ENCODE results near the gene CCDC197. TPM values are rescaled to one million over a fixed set of nuclear protein-coding genes. Genes with fewer than 3 reads are reported as not detected.

CCDC197 gene
- total RNA-seq, 3 donors from 2014 or later: not detected

DNA sequence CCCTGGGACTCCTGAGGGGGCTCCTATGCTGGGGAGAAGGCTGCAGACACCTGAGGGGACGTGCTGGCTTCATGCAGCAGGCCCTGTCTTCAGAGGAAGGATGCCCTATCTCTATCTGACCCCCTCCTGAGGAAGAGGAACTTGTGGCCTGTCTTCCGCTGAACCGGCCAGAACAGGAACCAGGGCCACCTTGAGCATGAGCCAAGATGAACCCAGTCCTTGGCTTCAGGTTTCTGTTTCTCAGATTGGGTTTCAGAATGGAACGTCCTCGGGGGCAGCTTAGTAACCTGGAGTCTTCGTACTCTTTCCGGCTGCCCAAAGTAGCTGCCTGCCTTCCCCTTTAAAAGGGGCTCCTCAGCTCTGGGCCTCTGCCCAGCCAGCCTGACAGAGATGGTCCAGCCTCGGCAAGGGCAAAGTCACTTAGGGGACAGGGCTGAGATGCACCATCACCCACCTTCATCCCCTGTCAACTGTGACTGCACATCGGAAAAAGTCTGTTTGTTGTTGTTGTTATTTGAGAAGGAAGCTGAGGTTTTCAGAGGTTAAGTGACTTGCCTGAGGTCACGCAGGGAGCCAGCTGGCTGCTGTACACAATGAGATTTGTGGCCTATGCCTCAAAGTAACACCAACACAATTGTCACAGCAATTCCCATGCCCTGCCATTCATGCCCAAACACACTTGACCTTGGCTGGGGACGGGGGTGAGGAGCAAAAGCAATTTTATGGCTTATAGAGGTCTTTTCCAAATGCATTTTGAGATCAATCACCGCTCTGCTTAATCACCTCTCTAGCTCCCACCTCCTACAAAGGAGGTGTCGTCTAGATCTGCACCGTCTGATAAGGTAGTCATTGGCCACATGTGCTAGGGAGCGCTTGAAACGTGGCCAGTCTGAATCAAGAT is 34.1 kb upstream of the CCDC197 start:
- TF ChIP-seq POLR2A (IDR thresholded peaks at IDR 0.05) (no peak), POLR2AphosphoS5 (IDR thresholded peaks at IDR 0.05) (no peak)
- Histone ChIP-seq H3K4me3 (no peak overlapping the region), H3K27me3 (no peaks in the 10 kb centered on the region), H3K4me1 (no peaks in the 10 kb centered on the region), H3K9me3 (no peaks in the 10 kb centered on the region), H3K36me3 (no peaks in the 10 kb centered on the region), H3K27ac (peak overlapping the region in 1 of 2 donors; percentile 55)
- intact Hi-C loops (cut with DNase I; ENCODE audit: low total_unique reads): no loop called here
- DNase-seq (ENCODE audit: low spot score in 2 of 2): peak in 1 of 2 donors; percentile 28

- Histone ChIP-seq H3K9me3 (no peaks in the 10 kb centered on the region), H3K27ac (no peak overlapping the region), H3K27me3 (no peaks in the 10 kb centered on the region), H3K4me1 (no peaks in the 10 kb centered on the region), H3K4me3 (no peak overlapping the region), H3K36me3 (no peaks in the 10 kb centered on the region)
- no peak for TF ChIP-seq POLR2AphosphoS5 (IDR thresholded peaks at IDR 0.05)
- TF ChIP-seq POLR2A (IDR thresholded peaks at IDR 0.05): no peak
- TF ChIP-seq, protein P1, sequence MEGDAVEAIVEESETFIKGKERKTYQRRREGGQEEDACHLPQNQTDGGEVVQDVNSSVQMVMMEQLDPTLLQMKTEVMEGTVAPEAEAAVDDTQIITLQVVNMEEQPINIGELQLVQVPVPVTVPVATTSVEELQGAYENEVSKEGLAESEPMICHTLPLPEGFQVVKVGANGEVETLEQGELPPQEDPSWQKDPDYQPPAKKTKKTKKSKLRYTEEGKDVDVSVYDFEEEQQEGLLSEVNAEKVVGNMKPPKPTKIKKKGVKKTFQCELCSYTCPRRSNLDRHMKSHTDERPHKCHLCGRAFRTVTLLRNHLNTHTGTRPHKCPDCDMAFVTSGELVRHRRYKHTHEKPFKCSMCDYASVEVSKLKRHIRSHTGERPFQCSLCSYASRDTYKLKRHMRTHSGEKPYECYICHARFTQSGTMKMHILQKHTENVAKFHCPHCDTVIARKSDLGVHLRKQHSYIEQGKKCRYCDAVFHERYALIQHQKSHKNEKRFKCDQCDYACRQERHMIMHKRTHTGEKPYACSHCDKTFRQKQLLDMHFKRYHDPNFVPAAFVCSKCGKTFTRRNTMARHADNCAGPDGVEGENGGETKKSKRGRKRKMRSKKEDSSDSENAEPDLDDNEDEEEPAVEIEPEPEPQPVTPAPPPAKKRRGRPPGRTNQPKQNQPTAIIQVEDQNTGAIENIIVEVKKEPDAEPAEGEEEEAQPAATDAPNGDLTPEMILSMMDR (IDR thresholded peaks at IDR 0.05): no peak
- DNase-seq (ENCODE audit: low spot score in 2 of 2): no peak
- intact Hi-C loops (cut with DNase I; ENCODE audit: low total_unique reads): no loop called here
These were observed 33.4 kb upstream of the CCDC197 start for GRCh38 chr14:93963692-93964091.

GRCh38 chr14:93964281-93964680 is 32.8 kb upstream of the CCDC197 start:
- Histone ChIP-seq H3K4me1 (no peaks in the 10 kb centered on the region), H3K27me3 (no peaks in the 10 kb centered on the region), H3K9me3 (no peaks in the 10 kb centered on the region), H3K4me3 (no peak overlapping the region), H3K36me3 (no peaks in the 10 kb centered on the region), H3K27ac (no peak overlapping the region)
- intact Hi-C loops (cut with DNase I; ENCODE audit: low total_unique reads): no loop called here
- TF ChIP-seq POLR2AphosphoS5 (IDR thresholded peaks at IDR 0.05) (no peak), POLR2A (IDR thresholded peaks at IDR 0.05) (no peak)
- TF ChIP-seq, protein P1 (IDR thresholded peaks at IDR 0.05): no peak
- no peak for DNase-seq (ENCODE audit: low spot score in 2 of 2)

- H3K27ac ChIP-seq: no peak overlapping the region
- no peaks in the 10 kb centered on the region for H3K4me1 ChIP-seq
- TF ChIP-seq, protein P1 (IDR thresholded peaks at IDR 0.05): no peak
- TF ChIP-seq POLR2AphosphoS5 (IDR thresholded peaks at IDR 0.05) (no peak), POLR2A (IDR thresholded peaks at IDR 0.05) (no peak)
These were observed 32.2 kb upstream of the CCDC197 start for GRCh38 chr14:93964820-93965286.

GRCh38 chr14:93965287-93965821 is 31.7 kb upstream of the CCDC197 start:
- Histone ChIP-seq H3K36me3 (no peaks in the 10 kb centered on the region), H3K4me3 (no peak overlapping the region), H3K27ac (peak overlapping the region in 1 of 2 donors; percentile 52), H3K9me3 (no peaks in the 10 kb centered on the region), H3K27me3 (no peaks in the 10 kb centered on the region), H3K4me1 (no peaks in the 10 kb centered on the region)
- intact Hi-C loops (cut with DNase I; ENCODE audit: low total_unique reads): no loop called here
- DNase-seq (ENCODE audit: low spot score in 2 of 2): no peak
- no peak for TF ChIP-seq POLR2AphosphoS5 (IDR thresholded peaks at IDR 0.05)
- TF ChIP-seq, protein P1 (IDR thresholded peaks at IDR 0.05): no peak
- TF ChIP-seq POLR2A (IDR thresholded peaks at IDR 0.05): no peak

More at GRCh38 chr14:93964820-93965286, 32.2 kb upstream of the CCDC197 start:
- Histone ChIP-seq H3K9me3 (no peaks in the 10 kb centered on the region), H3K27me3 (no peaks in the 10 kb centered on the region), H3K4me3 (no peak overlapping the region), H3K36me3 (no peaks in the 10 kb centered on the region)
- intact Hi-C loops (cut with DNase I; ENCODE audit: low total_unique reads): no loop called here
- no peak for DNase-seq (ENCODE audit: low spot score in 2 of 2)

Data from breast epithelium (tissue), 4 donors.